K562 (cell line): Measurements from ENCODE around the gene TTL. TPM values are rescaled to one million over a fixed set of nuclear protein-coding genes. Genes with fewer than 3 reads are reported as not detected.

Experiments used
- ATF7 ChIP-seq: fragments of 450-650 bp; IDR thresholded peaks from 2 replicates; pipeline ENCODE4 v1.7.1; 2014; ENCODE audit warnings: mild to moderate bottlenecking, moderate library complexity
- BDP1 ChIP-seq: IDR thresholded peaks from 3 replicates; pipeline ENCODE4 v1.6.1; 2011; ENCODE audit not compliant: insufficient read length, insufficient read depth
- DLX4 ChIP-seq: fragments of 250-450 bp; sonication (Bioruptor Pico); IDR thresholded peaks from 2 replicates; pipeline ENCODE4 v1.6.1; 2021; ENCODE audit warnings: mild to moderate bottlenecking
- EZH2 ChIP-seq: IDR thresholded peaks from 2 replicates; pipeline ENCODE4 v1.6.1; 2012; ENCODE audit warnings: low read depth, mild to moderate bottlenecking, inconsistent platforms, low read length, borderline replicate concordance
- FOXA1 ChIP-seq: fragments of 450-650 bp; IDR thresholded peaks from 2 replicates; pipeline ENCODE4 v1.6.1; 2016; ENCODE audit warnings: mild to moderate bottlenecking, borderline replicate concordance
- FUS ChIP-seq: fragments of 200-400 bp; formaldehyde crosslinking; optimal IDR thresholded peaks from 2 replicates; pipeline ENCODE3; 2017; ENCODE audit warnings: low read depth, low read length
- HBP1 ChIP-seq: fragments of 450-650 bp; formaldehyde crosslinking; IDR thresholded peaks from 2 replicates; pipeline ENCODE4 v1.4.0; 2022; ENCODE audit warnings: missing genetic modification characterization
- HDGF ChIP-seq: fragments of 450-650 bp; IDR thresholded peaks from 2 replicates; pipeline ENCODE4 v1.6.1; 2016
- HIVEP1 ChIP-seq: fragments of 250-450 bp; sonication (Bioruptor Pico); IDR thresholded peaks from 2 replicates; pipeline ENCODE4 v1.4.0; 2020; ENCODE audit warnings: mild to moderate bottlenecking
- MED1 ChIP-seq: sonication (generic); formaldehyde crosslinking; IDR thresholded peaks from 2 replicates; pipeline ENCODE4 v1.8.1; 2023; ENCODE audit warnings: missing genetic modification reagents, borderline replicate concordance
- MYBL2 ChIP-seq, 2 experiments: fragments of 450-650 bp in 1 of 2; sonication (generic) in 1 of 2; formaldehyde crosslinking in 1 of 2; IDR thresholded peaks; 2 replicates each; pipeline versions ENCODE4 v1.6.1 to v1.8.1; 2017 to 2022; ENCODE audit warnings: borderline replicate concordance in 1 of 2, inconsistent platforms in 1 of 2, low read depth in 1 of 2, mild to moderate bottlenecking in 1 of 2, missing genetic modification reagents in 1 of 2, moderate library complexity in 1 of 2
- NCOA1 ChIP-seq: fragments of 450-650 bp; IDR thresholded peaks from 2 replicates; pipeline ENCODE4 v1.6.1; 2016; ENCODE audit warnings: low read depth
- NFATC3 ChIP-seq: fragments of 450-650 bp; IDR thresholded peaks from 2 replicates; pipeline ENCODE4 v1.6.1; 2017; ENCODE audit warnings: mild to moderate bottlenecking
- ZBTB33 ChIP-seq: sonication (generic); formaldehyde crosslinking; IDR thresholded peaks from 2 replicates; pipeline ENCODE4 v1.8.1; 2023; ENCODE audit warnings: mild to moderate bottlenecking, missing genetic modification reagents
- ZFP1 ChIP-seq: fragments of 450-650 bp; formaldehyde crosslinking; IDR thresholded peaks from 2 replicates; pipeline ENCODE4 v1.4.0; 2020; ENCODE audit warnings: mild to moderate bottlenecking, mixed read lengths
- ZNF124 ChIP-seq: sonication (generic); formaldehyde crosslinking; IDR thresholded peaks from 2 replicates; pipeline ENCODE4 v1.8.1; 2022; ENCODE audit warnings: missing genetic modification reagents
- ZNF146 ChIP-seq: IDR thresholded peaks from one replicate; pipeline ENCODE4 v1.6.1; 2018; ENCODE audit warnings: missing compliant biosample characterization; ENCODE audit not compliant: unreplicated experiment
- ZNF197 ChIP-seq: fragments of 200-800 bp; sonication (Bioruptor generic); IDR thresholded peaks from 2 replicates; pipeline ENCODE4 v1.6.1; 2016; ENCODE audit warnings: low read depth, missing genetic modification characterization, missing compliant biosample characterization
- ZNF384 ChIP-seq: IDR thresholded peaks from 2 replicates; pipeline ENCODE4 v1.6.1; 2012; ENCODE audit warnings: low read depth, low read length, improper control_type of control experiment
- polyA plus RNA-seq, 8 experiments: library from polyadenylated mRNA; depleted of rRNA in 4 of 8; stranded (reverse) in 5 of 8; unstranded in 3 of 8; fragments of >200 nt; fragmentation: Nextera tagmentation in 2 of 8; fragmentation: Illumina TruSeq in 1 of 8; extraction: Ambion mirVana in 2 of 8; extraction: Trizol in 1 of 8; gene quantifications; 2 replicates each; pipeline versions ENCODE4 v1.2.1 to v1.2.3, GENCODE V29; 2011 to 2014; ENCODE audit warnings: inconsistent platforms in 1 of 8, missing spikeins in 1 of 8
- total RNA-seq, 7 experiments: library from RNA; depleted of rRNA in 6 of 7; stranded (reverse); fragments of >200 nt in 6 of 7; fragmentation: Illumina TruSeq in 2 of 7; extraction: Trizol in 2 of 7; gene quantifications; 2 replicates each; pipeline versions ENCODE4 v1.2.1 to v1.2.3, GENCODE V29; 2011 to 2021; ENCODE audit warnings: low replicate concordance in 1 of 7
- TF ChIP-seq, protein P1 (sequence below): fragments of 450-650 bp; IDR thresholded peaks from 2 replicates; pipeline ENCODE4 v1.6.1; 2018; ENCODE audit warnings: mild to moderate bottlenecking, low read depth; ENCODE audit not compliant: partially characterized antibody
- TF ChIP-seq, protein P2 (sequence below): fragments of 450-650 bp; IDR thresholded peaks from 2 replicates; pipeline ENCODE4 v1.6.1; 2017; ENCODE audit warnings: mild to moderate bottlenecking, moderate library complexity
- TF ChIP-seq, protein P3 (sequence below), 2 experiments: fragments of 450-650 bp in 1 of 2; sonication (generic) in 1 of 2; formaldehyde crosslinking in 1 of 2; IDR thresholded peaks in 1 of 2; conservative IDR thresholded peaks in 1 of 2; 2 replicates each; pipeline versions ENCODE4 v1.6.1 to v1.8.1; 2016 to 2023; ENCODE audit warnings: mild to moderate bottlenecking in 2 of 2, moderate library complexity in 2 of 2, inconsistent platforms in 1 of 2, missing genetic modification reagents in 1 of 2

Gene TTL
- total and polyA plus RNA-seq, 9 of the 15 experiments (the other 6 are each of a cell fraction or from before 2014, with no cell fraction given) = 9.4 to 54.4 (median 34.9) TPM

DNA sequence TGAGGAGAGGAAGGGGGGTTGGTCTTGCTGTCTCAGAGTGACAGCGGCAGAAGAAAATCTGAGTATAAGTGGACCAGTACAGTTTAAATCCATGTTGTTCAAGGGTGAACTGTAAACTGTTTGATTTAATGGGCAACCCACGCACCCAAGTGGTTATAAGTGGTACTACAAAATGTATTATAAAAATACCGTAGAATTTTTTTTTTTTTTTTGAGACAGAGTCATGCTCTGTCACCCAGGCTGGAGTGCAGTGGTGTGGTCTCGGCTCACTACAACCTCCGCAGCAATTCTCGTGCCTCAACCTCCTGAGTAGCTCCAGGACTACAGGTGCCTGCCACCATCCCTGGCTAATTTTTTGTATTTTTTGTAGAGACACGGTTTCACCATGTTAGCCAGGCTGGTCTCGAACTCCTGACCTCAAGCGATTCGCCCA lies 100.4 kb downstream of the TTL start (continued):
- TF ChIP-seq MED1 = no peak
- TF ChIP-seq ZNF384 = peak; percentile 95
- TF ChIP-seq, protein P1, sequence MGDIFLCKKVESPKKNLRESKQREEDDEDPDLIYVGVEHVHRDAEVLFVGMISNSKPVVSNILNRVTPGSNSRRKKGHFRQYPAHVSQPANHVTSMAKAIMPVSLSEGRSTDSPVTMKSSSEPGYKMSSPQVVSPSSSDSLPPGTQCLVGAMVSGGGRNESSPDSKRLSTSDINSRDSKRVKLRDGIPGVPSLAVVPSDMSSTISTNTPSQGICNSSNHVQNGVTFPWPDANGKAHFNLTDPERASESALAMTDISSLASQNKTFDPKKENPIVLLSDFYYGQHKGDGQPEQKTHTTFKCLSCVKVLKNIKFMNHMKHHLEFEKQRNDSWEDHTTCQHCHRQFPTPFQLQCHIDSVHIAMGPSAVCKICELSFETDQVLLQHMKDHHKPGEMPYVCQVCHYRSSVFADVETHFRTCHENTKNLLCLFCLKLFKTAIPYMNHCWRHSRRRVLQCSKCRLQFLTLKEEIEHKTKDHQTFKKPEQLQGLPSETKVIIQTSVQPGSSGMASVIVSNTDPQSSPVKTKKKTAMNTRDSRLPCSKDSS = no peak
- TF ChIP-seq HBP1 (CRISPR knock-in tag) = no peak
- 0 out of 2 replicates have a peak, but pooled peaks have one; percentile 17 for TF ChIP-seq ATF7
- no peak for TF ChIP-seq HIVEP1 (CRISPR knock-in tag)
- TF ChIP-seq ZNF146 (CRISPR knock-in tag) = no peak
- peak; percentile 67 for TF ChIP-seq MYBL2 (IDR thresholded peaks at IDR 0.05; ENCODE audit: low read depth)
- no peak for TF ChIP-seq MYBL2 (CRISPR knock-in tag; IDR thresholded peaks at IDR 0.05; ENCODE audit: borderline replicate concordance)
- TF ChIP-seq FOXA1 = no peak
- TF ChIP-seq NFATC3 = 0 out of 2 replicates have a peak, but pooled peaks have one; percentile 30
- no peak for TF ChIP-seq DLX4 (CRISPR knock-in tag)
- TF ChIP-seq ZFP1 (CRISPR knock-in tag) = no peak
- TF ChIP-seq NCOA1 = no peak
- TF ChIP-seq, protein P2, sequence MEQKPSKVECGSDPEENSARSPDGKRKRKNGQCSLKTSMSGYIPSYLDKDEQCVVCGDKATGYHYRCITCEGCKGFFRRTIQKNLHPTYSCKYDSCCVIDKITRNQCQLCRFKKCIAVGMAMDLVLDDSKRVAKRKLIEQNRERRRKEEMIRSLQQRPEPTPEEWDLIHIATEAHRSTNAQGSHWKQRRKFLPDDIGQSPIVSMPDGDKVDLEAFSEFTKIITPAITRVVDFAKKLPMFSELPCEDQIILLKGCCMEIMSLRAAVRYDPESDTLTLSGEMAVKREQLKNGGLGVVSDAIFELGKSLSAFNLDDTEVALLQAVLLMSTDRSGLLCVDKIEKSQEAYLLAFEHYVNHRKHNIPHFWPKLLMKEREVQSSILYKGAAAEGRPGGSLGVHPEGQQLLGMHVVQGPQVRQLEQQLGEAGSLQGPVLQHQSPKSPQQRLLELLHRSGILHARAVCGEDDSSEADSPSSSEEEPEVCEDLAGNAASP = no peak
- TF ChIP-seq BDP1 = no peak
- TF ChIP-seq ZNF124 (CRISPR knock-in tag) = no peak
- TF ChIP-seq ZBTB33 = no peak
- 0 out of 2 replicates have a peak, but pooled peaks have one; percentile 34 for TF ChIP-seq HDGF
- TF ChIP-seq, protein P3, sequence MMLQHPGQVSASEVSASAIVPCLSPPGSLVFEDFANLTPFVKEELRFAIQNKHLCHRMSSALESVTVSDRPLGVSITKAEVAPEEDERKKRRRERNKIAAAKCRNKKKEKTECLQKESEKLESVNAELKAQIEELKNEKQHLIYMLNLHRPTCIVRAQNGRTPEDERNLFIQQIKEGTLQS (IDR thresholded peaks at IDR 0.05) = no peak
- TF ChIP-seq, protein P3 (CRISPR knock-in tag; conservative IDR thresholded peaks at IDR 0.05) = no peak
- TF ChIP-seq ZNF197 (CRISPR knock-in tag) = no peak
- TF ChIP-seq FUS = no peak
- no peak for TF ChIP-seq EZH2
